GM19023 (cell line): Measurements from ENCODE around the gene RAP1B.

Experiments used
- ATAC-seq: cut with Tn5 transposase; IDR thresholded peaks from one replicate; pipeline ENCODE4 v1.9.1; 2021; ENCODE audit warnings: mild to moderate bottlenecking, moderate library complexity; ENCODE audit not compliant: unreplicated experiment

RAP1B gene

DNA sequence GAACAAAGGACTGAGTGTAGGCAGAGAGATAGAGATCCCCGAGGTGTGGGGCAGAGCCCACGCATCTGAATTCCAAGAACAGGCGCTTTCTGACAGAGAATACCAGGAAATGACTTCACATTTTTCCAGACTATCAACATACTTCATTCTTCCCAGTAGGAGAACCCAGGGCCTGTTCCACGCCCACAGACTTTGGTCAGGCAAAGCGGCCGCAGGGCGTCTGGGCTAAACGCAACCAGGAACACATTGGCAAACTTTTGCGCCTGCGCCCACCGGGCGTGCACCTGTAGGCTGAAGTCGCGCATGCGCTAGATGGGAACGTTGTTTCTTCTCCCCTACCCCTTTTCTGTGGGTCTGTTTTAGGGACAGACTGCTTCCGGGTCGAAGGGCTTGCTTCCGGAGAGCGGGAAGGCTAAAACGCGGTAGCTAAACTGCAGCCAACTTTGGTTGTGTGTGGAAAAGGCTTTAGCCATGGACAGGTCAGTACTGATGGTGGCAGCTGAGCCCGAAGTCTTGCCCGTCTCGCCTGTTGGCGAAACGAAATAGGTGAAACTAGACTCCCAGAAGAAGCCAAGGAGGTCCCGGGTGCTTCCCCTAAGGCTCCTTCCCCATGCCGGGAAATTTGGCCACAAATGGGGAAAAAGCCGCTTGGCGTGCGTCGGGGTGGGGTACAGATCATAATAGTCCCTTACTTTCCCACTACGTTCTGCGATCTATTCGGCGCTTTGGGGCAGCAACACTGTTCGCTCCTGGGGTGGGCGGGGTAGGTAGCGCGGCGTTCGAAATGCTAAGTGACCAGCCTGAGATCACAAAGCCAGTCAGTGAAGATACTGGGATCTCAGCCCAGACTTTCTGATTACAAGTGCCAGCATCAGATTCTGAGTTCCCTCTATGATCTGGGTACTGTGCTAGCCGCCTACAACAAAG is 76.2 kb downstream of the RAP1B start, which contains the start of gene NUP107:
NUP107 (plus strand) TSS at position 384 of the 927 bp plus-strand sequence; CDS start at position 472, 88 bp downstream.
- ATAC-seq, result peak; percentile 95

DNA sequence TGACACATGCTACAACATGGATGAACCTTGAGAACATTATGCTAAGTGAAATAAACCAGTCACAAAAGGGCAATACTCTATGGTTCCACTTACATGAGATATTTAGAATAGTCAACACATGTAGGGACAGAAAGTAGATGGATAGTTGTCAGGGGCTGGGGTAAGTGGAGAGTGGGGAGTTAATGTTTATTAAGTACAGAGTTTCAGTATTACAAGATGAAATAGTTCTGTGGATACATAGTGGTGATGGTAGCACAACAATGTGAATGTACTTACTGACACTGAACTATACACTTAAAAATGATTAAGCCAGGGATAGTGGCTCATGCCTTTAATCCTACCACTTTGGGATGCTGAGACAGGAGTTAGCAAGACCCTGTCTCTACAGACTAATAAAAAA is 84.8 kb downstream of the RAP1B start:
- ATAC-seq, result no peak

DNA sequence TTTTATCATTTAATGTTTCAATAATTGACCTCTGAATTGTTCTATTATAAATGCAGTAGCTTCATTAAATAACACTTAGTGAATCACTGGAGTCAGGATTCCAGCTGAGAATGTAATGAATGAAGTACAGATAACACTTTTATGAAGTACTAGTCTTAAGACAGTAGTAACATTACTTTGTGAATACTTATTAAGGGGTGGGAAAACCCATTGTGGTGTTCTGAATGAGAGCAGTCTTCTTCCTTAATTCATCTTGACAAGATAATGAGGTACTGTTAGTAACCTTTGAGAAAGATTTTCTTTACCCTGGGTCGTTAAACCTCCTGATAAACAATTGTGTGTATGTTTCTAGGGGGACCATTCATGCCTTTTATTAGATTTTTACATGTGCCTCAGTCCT is 88.8 kb downstream of the RAP1B start:
- no peak for ATAC-seq
